GM19240 (cell line): Measurements from ENCODE around the gene HMCN1.

Experiments
- DNase-seq: peaks from one replicate; pipeline ENCODE4 v3.0.0; 2011; ENCODE audit warnings: low spot score; ENCODE audit not compliant: insufficient read length

HMCN1 gene

GRCh38 chr1:185733818-185734735, at the start of gene HMCN1:
Gene HMCN1, plus strand, starts transcription at chr1:185734391. Its CDS starts 389 bp downstream, at chr1:185734780.
- no peak for DNase-seq

- no peak for DNase-seq
These were observed 47.1 kb upstream of the HMCN1 start for GRCh38 chr1:185686821-185687778.

DNA sequence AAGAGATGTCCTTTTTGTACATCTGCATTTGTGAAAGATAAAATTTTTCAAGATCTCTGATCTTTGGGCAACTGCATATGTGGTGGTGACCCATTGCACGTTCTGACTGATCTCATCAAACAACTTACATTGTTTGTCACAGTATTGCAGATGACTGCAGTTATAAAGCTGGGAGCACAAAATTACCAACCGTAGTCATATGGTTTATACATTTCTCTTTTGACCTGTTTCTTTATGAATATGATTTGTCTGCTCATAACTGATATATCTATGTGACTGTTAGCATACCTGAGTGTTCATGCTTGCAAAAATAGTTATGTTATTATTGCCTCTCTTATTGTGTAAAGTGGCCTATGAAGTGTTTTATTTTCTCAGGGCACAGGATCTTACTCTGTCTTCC, 43.7 kb upstream of the HMCN1 start:
- DNase-seq = no peak

GRCh38 chr1:185693654-185694053, 40.5 kb upstream of the HMCN1 start:
- no peak for DNase-seq

DNA sequence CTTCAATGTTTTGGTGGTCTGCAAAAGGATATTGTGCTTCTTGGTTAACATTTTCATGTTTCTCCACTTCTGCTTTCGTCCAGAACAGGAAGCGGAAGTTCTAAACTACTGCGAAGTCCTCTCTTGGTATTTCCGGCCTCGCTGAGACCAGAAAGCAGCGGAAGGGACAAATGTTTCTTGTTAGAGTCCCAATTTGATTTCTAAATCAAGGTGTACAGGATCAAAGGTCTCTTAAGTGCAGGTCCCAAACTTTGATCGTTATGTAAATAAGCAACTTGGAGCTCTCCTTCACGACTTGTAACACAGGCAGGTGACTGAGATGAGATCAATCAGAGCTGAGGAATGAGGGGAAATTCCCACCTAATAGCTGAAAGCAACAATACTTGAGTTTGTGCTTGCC, 40.1 kb upstream of the HMCN1 start:
- DNase-seq = peak; percentile 27

GRCh38 chr1:185695299-185695698, 38.9 kb upstream of the HMCN1 start:
- DNase-seq = no peak

- DNase-seq = no peak
These were observed 37.6 kb upstream of the HMCN1 start for GRCh38 chr1:185696422-185697150.

DNA sequence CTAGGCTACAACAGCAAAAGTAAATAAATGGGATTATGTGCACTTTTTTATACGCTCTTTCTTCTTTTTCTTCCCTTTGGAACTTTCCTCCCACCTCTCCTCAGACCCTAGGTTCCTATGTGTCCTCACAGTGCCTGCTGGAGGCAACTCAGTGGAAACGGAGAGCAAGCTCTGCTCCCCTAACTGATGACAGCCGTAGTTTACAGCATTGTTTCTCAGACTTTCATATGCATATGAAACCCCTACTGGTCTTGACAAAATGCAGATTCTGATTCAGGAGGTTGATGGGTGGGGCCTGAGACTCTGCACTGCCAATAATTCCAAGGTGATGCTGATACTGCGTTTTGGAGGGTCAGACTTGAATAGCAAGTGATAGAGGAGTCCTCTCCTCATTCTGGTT, 34.3 kb upstream of the HMCN1 start:
- DNase-seq = no peak

DNA sequence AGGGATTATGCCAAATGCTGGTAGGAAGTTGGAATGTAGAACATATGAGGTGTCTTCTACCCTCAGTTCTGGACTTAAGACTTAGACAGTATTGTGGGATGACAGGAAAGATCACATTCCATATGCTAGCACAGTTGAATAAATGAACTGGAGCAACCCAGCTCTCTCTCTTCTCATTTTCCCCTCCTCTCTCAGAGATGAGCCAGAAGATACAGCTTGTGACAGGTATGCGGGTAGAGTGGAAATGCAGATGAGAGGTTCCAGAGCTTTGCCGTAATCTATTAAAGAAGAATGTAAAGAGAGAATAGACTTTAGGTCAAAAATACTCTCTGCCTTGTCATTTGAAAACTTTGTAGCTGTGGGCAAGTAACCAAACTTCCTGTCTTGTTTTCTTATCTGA, 32.5 kb upstream of the HMCN1 start:
- DNase-seq = no peak

DNA sequence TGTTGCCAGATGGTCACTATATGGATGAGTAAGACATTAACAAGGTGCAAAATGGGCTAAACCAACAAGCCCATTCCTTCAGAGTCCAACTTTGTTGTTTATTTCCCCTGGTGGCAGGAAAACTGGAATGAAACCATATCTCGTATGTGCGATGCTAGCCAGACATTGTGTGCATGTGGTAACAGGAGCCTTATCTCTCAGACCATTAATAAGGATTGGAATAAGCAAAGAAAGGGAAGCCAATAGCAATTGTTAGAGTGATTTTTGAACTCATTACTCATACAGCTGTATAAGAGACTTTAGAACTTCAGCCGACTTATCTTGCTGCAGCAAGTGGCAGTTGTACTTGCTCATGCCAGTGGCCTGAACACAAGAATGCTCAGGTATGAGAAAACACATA, 30.0 kb upstream of the HMCN1 start:
- no peak for DNase-seq

- no peak for DNase-seq
These were observed 18.1 kb upstream of the HMCN1 start for GRCh38 chr1:185716095-185716494.

- DNase-seq = no peak
These were observed 15.2 kb upstream of the HMCN1 start for GRCh38 chr1:185719021-185719420.

- DNase-seq = no peak
These were observed 13.4 kb upstream of the HMCN1 start for GRCh38 chr1:185720633-185721272.

GRCh38 chr1:185721553-185721952, 12.6 kb upstream of the HMCN1 start:
- DNase-seq = no peak

- no peak for DNase-seq
These were observed 12.1 kb upstream of the HMCN1 start for GRCh38 chr1:185722098-185722497.

DNA sequence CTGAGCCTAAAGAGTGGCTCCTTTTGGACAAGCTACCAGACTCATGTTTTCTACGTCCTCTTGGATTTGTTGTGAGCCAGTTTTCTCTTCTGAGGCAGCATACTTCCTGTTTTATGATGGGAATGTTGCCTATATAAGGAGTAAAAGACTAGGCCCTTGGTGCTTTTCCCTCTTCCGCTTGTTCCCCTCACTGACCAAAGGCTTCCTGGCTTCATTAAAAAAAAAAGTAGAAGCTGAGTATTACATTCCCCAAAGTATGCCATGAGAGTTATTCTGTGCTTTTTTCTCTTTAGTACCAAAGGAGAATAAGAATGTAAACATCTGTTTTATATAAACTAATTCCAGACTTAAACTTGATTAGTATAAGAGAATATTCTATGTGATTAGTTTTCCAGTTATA, 6.5 kb upstream of the HMCN1 start:
- DNase-seq = no peak

GRCh38 chr1:185731446-185731845, 2.7 kb upstream of the HMCN1 start:
- no peak for DNase-seq

GRCh38 chr1:185732951-185733350, 1.2 kb upstream of the HMCN1 start:
- DNase-seq = no peak

DNA sequence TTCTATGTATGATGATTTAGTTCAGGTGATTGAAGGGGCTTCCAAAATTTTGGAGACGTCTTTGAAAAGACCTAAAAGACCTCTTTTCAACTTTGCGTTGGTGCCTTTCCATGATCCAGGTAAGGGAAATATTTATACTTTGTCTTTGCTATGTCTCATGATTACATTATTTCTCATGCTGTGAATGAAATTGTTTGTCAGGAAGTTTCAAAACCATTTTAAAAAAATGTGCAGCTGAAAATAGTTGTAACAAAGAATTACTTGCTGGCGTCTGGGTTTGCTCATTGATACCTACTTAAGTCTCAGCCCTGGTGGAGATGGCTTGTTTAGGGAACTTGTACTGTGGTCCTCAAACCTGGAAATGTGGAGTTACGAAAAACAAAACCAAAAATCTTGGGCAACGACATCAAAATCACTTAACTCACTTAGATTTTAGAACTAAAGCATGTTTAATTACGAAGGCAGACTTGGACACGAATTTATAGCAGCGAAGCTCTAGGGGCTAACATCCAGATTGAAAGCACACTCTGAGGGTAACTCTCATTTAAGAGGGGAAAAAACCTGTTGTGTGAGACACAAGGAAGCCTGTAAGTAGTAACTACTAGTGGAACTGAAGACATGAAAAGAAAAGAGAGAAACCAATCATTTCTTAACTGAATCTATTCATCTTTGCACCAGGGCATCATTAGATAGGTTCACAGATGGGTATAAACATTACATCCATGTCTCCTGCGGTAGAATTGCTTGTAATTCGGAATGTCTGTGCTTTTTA, 924 bp downstream of the HMCN1 start:
- no peak for DNase-seq

DNA sequence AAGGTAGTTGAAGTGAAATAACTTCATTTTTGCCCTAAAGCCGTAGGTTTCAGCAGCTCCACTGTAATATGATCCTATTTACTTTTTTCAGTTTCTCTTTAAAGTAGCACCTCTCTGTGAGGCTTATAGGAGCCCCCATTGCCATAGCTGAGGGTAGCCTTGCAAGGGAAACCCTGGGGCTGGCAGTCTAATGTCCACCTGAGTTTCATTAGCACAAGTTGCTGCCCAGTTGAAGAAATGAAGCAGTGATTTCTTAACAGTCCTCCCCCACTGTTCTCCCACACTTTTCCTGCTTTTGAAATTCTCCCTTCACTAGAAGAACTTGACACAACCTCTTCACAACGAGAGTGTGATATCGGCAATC, 1.5 kb downstream of the HMCN1 start:
- DNase-seq = no peak
